ENCODE data around the gene HS3ST3B1. TPM values are rescaled to one million over a fixed set of nuclear protein-coding genes. Genes with fewer than 3 reads are reported as not detected.
A peak's percentile ranks its signal among the peaks of the same experiment; 100 is the strongest.

HS3ST3B1 gene
- total RNA-seq, 1 experiment from 2014 or later, result 17.0 TPM

DNA sequence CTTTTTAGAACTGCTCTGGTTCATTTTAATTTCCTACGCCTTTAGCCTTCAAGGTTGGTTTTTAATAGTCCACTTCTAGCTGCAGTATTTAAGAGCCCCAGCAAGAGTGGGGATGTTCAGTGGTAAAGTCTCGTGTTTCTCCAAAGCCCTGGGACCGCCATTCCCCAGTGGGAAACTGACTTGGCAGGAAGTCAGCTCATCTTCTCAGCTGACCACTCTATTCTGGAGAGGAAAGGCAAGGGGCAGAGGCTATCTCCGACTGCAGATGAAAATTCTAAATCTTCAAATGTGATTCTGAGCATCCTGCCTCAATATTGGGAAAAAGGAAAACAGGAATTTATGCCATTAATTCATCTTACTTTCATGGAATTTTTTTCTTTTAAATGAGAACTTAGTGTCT, 35.5 kb downstream of the HS3ST3B1 start:
- DNase-seq (ENCODE audit: low read depth in 1 of 2, low spot score in 2 of 2), result no peak
- Histone ChIP-seq H3K27me3 (replicated peaks) (no peaks in the 10 kb centered on the region), H3K4me3 (no peak overlapping the region), H3K27ac (no peak overlapping the region), H3K9me3 (replicated peaks) (no peaks in the 10 kb centered on the region), H3K36me3 (no peaks in the 10 kb centered on the region), H3K4me1 (replicated peaks) (peaks cover 13% of the 10 kb centered on the region)

DNA sequence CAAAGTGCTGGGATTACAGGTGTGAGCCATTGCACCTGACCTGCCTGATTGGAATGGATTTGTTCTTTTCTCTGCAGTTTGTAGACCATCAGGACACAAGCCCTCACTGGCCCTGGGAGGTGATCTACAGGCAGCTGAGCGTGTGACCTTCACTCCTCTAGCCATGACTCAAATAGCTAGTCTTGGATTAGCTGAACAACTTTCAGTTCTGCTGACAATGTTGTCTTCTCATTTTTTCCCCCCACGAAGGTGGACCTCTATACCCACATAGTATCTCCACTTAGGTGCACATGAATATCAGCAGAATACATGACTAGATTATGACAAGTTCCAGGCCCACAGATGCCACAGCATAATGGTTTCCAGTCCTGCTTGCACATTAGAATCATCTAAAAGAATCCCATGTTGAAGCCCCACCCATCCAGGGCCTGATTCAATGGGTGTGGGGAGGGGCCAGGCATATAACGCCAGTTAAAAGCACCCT, 36.8 kb downstream of the HS3ST3B1 start:
- H3K4me3 ChIP-seq, result no peak overlapping the region
- H3K4me1 ChIP-seq (replicated peaks), result peaks cover 13% of the 10 kb centered on the region
- no peaks in the 10 kb centered on the region for H3K36me3 ChIP-seq
- H3K27me3 ChIP-seq (replicated peaks), result no peaks in the 10 kb centered on the region
- no peak overlapping the region for H3K27ac ChIP-seq
- no peak for DNase-seq (ENCODE audit: low read depth in 1 of 2, low spot score in 2 of 2)
- no peaks in the 10 kb centered on the region for H3K9me3 ChIP-seq (replicated peaks)

DNA sequence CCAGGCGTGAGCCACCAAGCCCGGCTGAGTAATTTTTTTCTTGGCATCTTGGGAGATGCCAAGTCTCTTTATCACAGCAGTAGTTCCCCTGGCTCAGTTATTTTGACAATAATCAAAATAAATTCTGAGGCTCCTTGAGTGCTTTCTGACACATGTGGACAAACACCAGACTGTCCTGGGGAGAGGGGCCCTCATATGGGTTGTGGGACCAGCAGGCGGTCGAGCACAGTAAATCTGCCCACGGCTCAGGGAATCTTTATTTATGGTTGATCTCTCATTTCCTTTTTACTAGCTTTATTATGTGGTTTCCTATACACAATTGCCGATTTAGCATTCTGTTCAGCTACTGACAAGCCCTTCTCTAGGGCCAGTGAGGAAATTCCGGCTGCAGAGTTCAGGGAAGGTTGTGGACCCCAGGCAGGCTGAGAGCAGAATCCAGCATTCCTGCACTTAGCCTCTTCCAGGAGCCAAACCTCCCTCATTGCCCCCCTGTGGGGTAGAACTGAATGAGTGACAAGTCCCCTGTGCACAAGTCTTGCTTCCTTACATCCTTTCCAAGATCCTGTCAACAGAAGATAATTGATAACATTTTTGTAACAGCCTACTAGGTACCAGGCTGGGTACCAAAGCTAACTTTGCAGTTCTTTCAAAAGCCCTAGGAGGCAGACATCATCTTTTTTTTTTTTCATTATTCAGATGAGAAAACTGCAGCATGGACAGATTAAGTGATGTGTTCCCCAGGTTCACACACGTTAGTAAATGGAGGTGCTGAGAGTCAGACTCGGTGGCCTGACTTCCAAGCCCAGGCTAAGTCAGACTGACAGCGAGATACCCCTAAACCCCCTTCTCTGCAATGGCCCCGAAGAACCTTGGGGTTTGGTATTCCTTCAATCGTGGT, 40.2 kb downstream of the HS3ST3B1 start:
- Histone ChIP-seq H3K4me3 (no peak overlapping the region), H3K27ac (no peak overlapping the region), H3K4me1 (replicated peaks) (peaks cover 13% of the 10 kb centered on the region), H3K27me3 (replicated peaks) (no peaks in the 10 kb centered on the region), H3K9me3 (replicated peaks) (no peaks in the 10 kb centered on the region), H3K36me3 (no peaks in the 10 kb centered on the region)
- peak; percentile 42 to 48 for DNase-seq (ENCODE audit: low read depth in 1 of 2, low spot score in 2 of 2)

DNA sequence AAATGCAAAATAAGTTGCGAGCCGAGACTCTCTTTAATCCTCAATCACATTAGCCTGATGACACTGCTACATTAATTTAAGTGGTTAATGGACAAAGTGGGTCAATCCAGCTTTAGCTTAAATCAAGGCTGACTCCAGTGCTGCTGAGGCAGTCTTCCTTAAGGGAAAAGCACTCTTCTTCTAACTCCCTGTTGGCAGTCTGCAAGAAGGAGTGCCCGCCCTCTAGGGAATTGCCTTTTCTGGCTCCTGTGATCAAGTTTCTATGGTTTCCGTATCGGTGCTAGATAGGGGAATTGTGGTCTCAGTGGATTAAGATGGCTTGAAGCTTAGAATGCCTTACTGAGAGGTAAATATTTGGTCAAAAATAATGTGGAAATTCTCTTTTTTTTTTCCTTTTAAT, 41.0 kb downstream of the HS3ST3B1 start:
- Histone ChIP-seq H3K4me3 (no peak overlapping the region), H3K27me3 (replicated peaks) (no peaks in the 10 kb centered on the region), H3K36me3 (peaks cover 5% of the 10 kb centered on the region; the same call in 1 of the 2 replicates), H3K9me3 (replicated peaks) (no peaks in the 10 kb centered on the region), H3K4me1 (replicated peaks) (peaks cover 13% of the 10 kb centered on the region), H3K27ac (no peak overlapping the region)
- DNase-seq (ENCODE audit: low read depth in 1 of 2, low spot score in 2 of 2), result no peak

DNA sequence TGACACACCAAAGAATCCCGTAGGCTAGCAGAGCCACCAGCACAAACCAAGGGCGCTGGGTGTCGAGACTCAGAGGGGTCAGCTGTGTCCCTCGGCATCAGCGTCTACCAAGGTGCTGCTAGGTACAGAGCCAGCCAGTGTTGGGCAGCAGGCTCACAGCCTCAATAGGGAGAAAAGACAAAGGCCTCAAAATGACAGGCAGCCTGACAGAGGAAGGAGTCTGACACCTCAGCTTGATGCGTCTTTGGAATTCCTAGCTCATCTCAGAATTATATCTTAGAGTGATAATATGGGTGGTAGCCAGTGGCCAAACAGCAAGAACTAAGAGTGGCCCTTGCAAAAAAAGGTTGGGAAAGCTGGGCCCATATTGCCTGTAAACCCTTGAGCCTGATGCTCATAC, 45.9 kb downstream of the HS3ST3B1 start:
- peaks cover 9% of the 10 kb centered on the region; the same call in 1 of the 2 replicates for H3K36me3 ChIP-seq
- no peaks in the 10 kb centered on the region for H3K27me3 ChIP-seq (replicated peaks)
- H3K27ac ChIP-seq, result no peak overlapping the region
- DNase-seq (ENCODE audit: low read depth in 1 of 2, low spot score in 2 of 2), result no peak
- H3K9me3 ChIP-seq (replicated peaks), result no peaks in the 10 kb centered on the region
- no peaks in the 10 kb centered on the region for H3K4me1 ChIP-seq (replicated peaks)
- no peak overlapping the region for H3K4me3 ChIP-seq

DNA sequence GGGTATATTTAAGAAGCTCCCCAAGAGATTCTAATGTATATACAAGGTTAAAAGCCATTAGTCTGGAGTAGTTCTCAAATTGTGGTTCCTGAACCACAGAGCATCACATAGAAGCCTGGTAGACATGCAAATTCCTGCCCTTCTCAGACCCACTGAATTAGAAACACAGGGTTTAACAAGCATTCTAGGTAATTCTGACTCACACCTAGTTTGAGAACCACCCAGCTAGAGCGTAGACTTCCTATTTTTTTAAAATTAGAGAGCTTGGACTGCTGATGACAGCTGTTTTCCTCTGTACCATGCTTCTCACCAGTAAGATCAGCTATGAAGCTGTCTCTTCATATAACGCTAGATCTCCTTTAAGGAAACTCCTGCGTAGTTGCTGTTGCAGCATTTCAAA, 50.6 kb downstream of the HS3ST3B1 start:
- DNase-seq (ENCODE audit: low read depth in 1 of 2, low spot score in 2 of 2), result no peak
- H3K4me3 ChIP-seq, result no peak overlapping the region
- peaks cover 8% of the 10 kb centered on the region; the same call in 1 of the 2 replicates for H3K36me3 ChIP-seq
- peaks cover 7% of the 10 kb centered on the region for H3K4me1 ChIP-seq (replicated peaks)
- H3K27me3 ChIP-seq (replicated peaks), result no peaks in the 10 kb centered on the region
- no peak overlapping the region for H3K27ac ChIP-seq
- no peaks in the 10 kb centered on the region for H3K9me3 ChIP-seq (replicated peaks)

DNA sequence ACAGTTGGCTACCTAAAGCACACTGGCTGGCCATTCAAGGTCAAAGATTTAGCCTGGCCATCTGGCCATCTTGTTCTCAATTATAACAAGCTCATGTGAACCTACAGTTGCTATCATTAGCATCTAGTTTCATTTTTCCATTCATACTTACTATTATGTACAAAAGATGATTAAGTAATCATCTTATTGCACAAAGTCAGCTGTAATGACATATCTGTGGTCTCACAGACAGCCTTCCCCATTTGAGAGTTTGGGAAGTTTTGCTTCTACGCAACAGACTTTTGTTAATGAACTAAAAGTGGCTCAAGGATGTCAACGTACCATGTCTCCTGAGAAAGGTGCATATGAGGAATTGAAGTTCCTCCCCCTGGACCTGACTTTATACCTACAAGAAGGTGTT, 51.3 kb downstream of the HS3ST3B1 start:
- Histone ChIP-seq H3K4me1 (replicated peaks) (peaks cover 7% of the 10 kb centered on the region), H3K27me3 (replicated peaks) (no peaks in the 10 kb centered on the region), H3K4me3 (no peak overlapping the region), H3K27ac (no peak overlapping the region), H3K36me3 (peaks cover 3% of the 10 kb centered on the region; the same call in 1 of the 2 replicates), H3K9me3 (replicated peaks) (no peaks in the 10 kb centered on the region)
- DNase-seq (ENCODE audit: low read depth in 1 of 2, low spot score in 2 of 2), result no peak

DNA sequence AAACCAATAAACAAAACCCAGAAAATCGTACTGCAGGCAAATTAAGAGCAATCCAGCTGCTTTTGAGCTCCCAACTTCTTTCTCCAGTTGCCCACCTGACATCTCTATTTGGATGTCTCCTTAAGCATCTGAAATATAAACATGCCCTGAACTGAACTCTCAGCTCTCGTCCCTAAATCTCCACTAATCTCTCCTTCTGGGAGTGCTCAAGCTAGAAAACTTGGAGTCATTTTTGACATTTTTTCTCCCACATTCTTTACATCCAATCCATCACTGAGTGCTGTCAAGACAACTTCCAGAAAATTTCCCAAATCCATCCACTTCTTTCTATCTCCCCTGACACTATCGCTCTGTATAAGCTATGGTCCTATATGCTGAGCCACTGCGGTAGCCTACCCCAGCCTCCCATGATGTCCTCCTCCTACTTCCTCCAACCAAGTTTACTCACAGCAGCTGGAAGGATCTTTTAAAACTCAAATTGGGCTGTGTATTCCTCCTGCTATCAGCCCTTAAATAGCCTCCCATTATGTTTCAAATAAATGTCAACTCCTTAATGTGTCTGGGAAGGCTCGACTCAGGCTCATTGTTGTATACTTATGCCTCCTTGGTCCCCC, 53.1 kb downstream of the HS3ST3B1 start:
- no peaks in the 10 kb centered on the region for H3K27me3 ChIP-seq (replicated peaks)
- peaks cover 7% of the 10 kb centered on the region for H3K4me1 ChIP-seq (replicated peaks)
- no peaks in the 10 kb centered on the region; the same call in 1 of the 2 replicates for H3K36me3 ChIP-seq
- H3K9me3 ChIP-seq (replicated peaks), result no peaks in the 10 kb centered on the region
- DNase-seq (ENCODE audit: low read depth in 1 of 2, low spot score in 2 of 2), result no peak
- H3K4me3 ChIP-seq, result no peak overlapping the region
- H3K27ac ChIP-seq, result no peak overlapping the region

DNA sequence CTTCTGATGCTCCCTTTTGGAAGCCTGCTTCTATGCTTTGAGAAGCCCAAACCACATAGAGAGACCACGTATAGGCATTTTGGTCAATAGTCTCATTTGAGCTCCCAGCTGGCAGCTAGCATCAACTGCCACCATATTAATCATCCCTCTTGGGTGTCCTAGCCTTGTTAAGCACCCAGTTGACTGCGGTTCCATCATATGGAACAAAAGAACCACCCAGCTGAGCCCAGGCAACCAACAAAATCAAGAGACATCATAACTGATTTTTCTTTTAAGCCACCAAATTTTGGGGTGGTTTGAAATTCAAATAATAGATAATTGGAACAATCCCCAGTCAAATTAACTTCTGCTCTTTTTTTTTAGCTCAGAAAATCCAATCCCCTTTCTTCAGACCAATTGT, 53.9 kb downstream of the HS3ST3B1 start:
- DNase-seq (ENCODE audit: low read depth in 1 of 2, low spot score in 2 of 2), result peak in 1 of 2 experiments; percentile 6
- no peak overlapping the region for H3K4me3 ChIP-seq
- no peak overlapping the region for H3K27ac ChIP-seq
- H3K9me3 ChIP-seq (replicated peaks), result no peaks in the 10 kb centered on the region
- peaks cover 7% of the 10 kb centered on the region for H3K4me1 ChIP-seq (replicated peaks)
- no peaks in the 10 kb centered on the region for H3K27me3 ChIP-seq (replicated peaks)
- H3K36me3 ChIP-seq, result no peaks in the 10 kb centered on the region; the same call in 1 of the 2 replicates

DNA sequence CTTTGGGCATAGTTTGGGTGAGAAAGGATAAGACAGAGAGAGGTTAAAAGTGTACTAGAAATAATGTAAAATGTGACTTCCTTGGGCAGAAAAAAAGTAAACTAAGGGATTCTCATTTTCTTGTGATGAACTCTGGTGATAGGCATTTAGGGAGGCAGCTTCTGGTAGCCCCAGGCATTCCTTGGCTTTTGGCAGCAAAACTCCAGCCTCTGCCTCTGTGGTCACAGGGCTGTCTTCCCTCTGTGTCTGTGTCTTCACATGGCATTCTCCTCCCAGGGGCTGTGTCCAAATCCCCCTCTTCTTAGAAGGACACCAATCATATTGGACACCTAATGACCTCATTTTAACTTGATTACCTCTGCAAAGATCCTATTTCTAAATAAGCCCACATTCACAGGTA, 54.7 kb downstream of the HS3ST3B1 start:
- Histone ChIP-seq H3K36me3 (no peaks in the 10 kb centered on the region; the same call in 1 of the 2 replicates), H3K4me1 (replicated peaks) (peaks cover 7% of the 10 kb centered on the region), H3K27ac (no peak overlapping the region), H3K27me3 (replicated peaks) (no peaks in the 10 kb centered on the region), H3K4me3 (no peak overlapping the region), H3K9me3 (replicated peaks) (no peaks in the 10 kb centered on the region)
- DNase-seq (ENCODE audit: low read depth in 1 of 2, low spot score in 2 of 2), result peak in 1 of 2 experiments; percentile 33

DNA sequence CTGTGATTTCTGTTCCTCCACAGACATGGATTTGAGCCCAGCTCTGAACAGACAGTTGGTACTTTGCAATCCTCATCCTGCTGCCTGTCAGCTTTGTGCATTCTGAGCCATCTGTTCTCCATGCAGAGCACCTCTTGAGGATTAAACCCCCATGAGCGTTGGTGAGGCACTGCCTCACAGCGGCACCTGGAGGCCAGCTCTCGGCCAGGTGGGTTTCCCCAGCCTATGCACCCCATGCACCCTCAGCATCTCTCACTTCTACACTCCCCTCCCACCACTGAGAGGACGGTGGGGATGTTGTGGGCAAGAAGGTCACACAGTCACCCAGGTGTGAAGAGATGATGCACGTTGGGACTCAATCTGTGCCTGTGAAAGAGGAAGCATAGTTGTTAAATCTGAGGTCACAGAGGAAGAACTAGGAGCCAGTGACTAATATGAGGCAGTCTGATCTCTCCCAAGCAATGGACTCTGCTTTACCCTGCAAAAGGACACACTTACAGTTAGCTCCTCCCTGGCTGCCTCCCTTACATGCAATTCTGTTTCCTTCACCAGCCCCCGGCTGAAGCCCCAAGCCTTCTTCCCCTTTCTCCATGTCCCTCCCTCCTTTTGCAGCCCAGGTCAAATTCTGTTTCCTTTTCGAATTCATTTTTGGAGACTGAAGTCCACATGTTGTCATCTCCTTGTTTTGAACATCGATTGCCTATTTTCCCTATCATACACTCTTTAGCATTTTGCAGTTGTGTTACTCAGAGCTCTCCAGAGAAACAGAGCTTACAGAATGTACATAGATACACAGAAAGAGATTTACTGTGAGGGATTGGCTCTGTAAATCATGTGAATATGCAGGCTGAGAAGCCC, 58.5 kb downstream of the HS3ST3B1 start:
- Histone ChIP-seq H3K27ac (no peak overlapping the region), H3K4me3 (no peak overlapping the region), H3K9me3 (replicated peaks) (no peaks in the 10 kb centered on the region), H3K4me1 (replicated peaks) (peaks cover 7% of the 10 kb centered on the region), H3K27me3 (replicated peaks) (no peaks in the 10 kb centered on the region), H3K36me3 (no peaks in the 10 kb centered on the region; the same call in 1 of the 2 replicates)
- DNase-seq (ENCODE audit: low read depth in 1 of 2, low spot score in 2 of 2), result peak in 1 of 2 experiments; percentile 22

DNA sequence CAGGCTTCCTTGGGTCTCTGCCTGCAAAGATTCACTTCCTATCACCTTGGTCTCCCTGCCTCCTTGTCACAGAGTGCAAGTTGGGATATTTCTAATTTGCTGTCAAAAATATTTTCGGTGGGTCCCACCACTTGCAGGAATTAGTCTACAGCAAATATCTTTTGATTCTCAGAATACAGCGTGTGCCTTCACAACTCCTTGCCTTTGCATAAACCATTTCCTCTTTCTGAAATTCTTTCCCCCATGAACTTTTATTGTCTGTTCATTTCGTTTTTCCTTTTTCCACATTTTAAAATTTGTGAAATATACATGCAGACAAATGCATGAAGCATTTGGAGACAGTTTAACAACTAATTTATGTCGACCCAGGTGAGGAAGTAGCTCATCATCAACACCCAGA, 60.0 kb downstream of the HS3ST3B1 start:
- Histone ChIP-seq H3K9me3 (replicated peaks) (no peaks in the 10 kb centered on the region), H3K27ac (no peak overlapping the region), H3K36me3 (no peaks in the 10 kb centered on the region; the same call in 1 of the 2 replicates), H3K4me1 (replicated peaks) (peaks cover 5% of the 10 kb centered on the region), H3K27me3 (replicated peaks) (no peaks in the 10 kb centered on the region), H3K4me3 (no peak overlapping the region)
- DNase-seq (ENCODE audit: low read depth in 1 of 2, low spot score in 2 of 2), result no peak

DNA sequence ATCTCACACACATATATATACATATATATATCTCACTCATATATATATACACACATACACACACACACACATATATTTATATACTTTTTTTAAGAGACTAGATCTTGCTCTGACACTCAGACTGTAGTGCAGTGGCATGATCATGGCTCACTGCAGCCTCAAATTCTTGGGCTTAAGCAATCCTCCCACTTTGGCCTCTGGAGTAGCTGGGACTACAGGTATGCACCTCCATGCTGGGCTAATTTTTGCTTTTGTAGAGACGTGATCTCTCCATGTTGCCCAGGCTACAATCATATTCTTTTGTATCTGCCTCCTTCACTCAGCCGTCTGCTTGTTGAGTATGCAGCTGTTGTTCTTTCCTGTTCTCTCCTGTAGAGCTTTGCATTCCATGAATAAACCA, 60.6 kb downstream of the HS3ST3B1 start:
- no peaks in the 10 kb centered on the region; the same call in 1 of the 2 replicates for H3K36me3 ChIP-seq

More for the DNA sequence above, 60.6 kb downstream of the HS3ST3B1 start:
- Histone ChIP-seq H3K27me3 (replicated peaks) (no peaks in the 10 kb centered on the region), H3K27ac (no peak overlapping the region), H3K4me1 (replicated peaks) (no peaks in the 10 kb centered on the region), H3K9me3 (replicated peaks) (no peaks in the 10 kb centered on the region), H3K4me3 (no peak overlapping the region)
- DNase-seq (ENCODE audit: low read depth in 1 of 2, low spot score in 2 of 2), result peak in 1 of 2 experiments; percentile 5
